Regular cardiac myocyte (primary cell): ENCODE measurements around the gene MAGEA6. TPM values are rescaled to one million over a fixed set of nuclear protein-coding genes. Genes with fewer than 3 reads are reported as not detected.

ENCODE experiments used
- total RNA-seq: library from RNA; depleted of rRNA; stranded (reverse); fragments of >200 nt; gene quantifications from 2 replicates; pipeline ENCODE4 v1.2.3, GENCODE V29; 2014

The MAGEA6 gene
- total RNA-seq, result not detected in 2 replicates

DNA sequence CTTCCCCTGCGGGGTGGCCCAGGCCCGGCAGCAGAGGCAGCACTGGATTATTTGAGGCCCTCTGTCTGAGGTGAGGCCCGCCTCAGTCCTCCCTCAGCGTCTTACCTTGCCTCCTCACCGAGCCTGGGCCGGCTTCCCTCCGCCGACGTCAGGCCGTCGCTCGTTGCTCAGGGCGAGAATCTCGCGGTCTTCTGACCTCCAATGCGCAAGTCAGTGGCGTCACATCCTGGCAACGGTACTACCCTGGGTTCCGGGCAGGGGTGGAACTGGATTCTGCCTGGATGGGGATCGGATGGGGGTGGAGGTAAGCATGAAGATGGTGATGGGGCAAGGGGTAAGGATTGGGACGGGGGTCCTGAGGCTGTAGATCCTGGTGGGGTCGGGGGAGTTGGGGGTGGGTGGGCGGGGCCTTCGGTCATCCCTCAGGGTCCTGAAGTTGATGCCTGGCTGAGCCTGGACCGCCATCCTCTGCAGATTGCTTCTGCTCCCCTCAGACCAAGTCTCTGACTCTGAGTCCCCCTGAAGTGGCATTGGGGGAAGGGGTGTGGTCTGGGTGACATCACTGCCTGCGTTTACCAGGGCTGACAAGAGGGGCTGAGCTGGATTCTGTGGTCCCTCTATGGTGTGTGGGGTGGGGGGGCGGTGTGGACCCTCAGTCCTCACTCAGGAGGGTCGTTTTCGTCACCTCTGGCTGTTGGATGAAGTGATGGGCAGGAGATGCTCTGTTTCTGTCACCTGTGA, at the start of gene MAGEA6:
MAGEA6 (minus strand) TSS at position 141 of the 741 bp plus-strand sequence. CDS start 2,039 bp downstream, outside the sequence.

GRCh38 chrX:152758918-152759317, 10.6 kb downstream of the MAGEA6 start, which contains the start of gene CSAG3:
Gene CSAG3, plus strand, starts transcription at chrX:152759218.

GRCh38 chrX:152753686-152754650, 15.5 kb downstream of the MAGEA6 start, which contains the start of gene MAGEA2:
Gene MAGEA2, minus strand, starts transcription at chrX:152753842. Its CDS starts 2,479 bp downstream, at chrX:152751363.

GRCh38 chrX:152733261-152733975, 36.1 kb downstream of the MAGEA6 start, which contains the start of the genes CSAG1 and MAGEA12:
Gene CSAG1, minus strand, starts transcription at chrX:152733721. Its CDS starts 1,261 bp downstream, at chrX:152732460.
Gene MAGEA12, plus strand, starts transcription at chrX:152733757. Its CDS starts 2,405 bp downstream, at chrX:152736162.

Other genes starting within 250 kb of the MAGEA6 start
- gene GABRQ, start 131.8 kb downstream of the MAGEA6 start, total RNA-seq, result under 0.01 TPM in 1 of 2 replicates, not detected in the other
- gene MAGEA3, start 70.9 kb downstream of the MAGEA6 start, total RNA-seq, result not detected in 2 replicates
- gene CSAG2, start 60.4 kb downstream of the MAGEA6 start, total RNA-seq, result not detected in 2 replicates
- gene MAGEA2B, start 55.1 kb downstream of the MAGEA6 start, total RNA-seq, result not detected in 2 replicates
- gene CSAG1, start 36.0 kb downstream of the MAGEA6 start, total RNA-seq, result not detected in 2 replicates
- not detected in 2 replicates for gene MAGEA12, start 35.9 kb downstream of the MAGEA6 start, total RNA-seq
- not detected in 2 replicates for gene MAGEA2, start 15.8 kb downstream of the MAGEA6 start, total RNA-seq
- not detected in 2 replicates for gene CSAG3, start 10.5 kb downstream of the MAGEA6 start, total RNA-seq
- 35.3 and 51.6 TPM in 2 replicates for gene CETN2, start 61.1 kb upstream of the MAGEA6 start, total RNA-seq
- 11.6 and 24.2 TPM in 2 replicates for gene NSDHL, start 61.4 kb upstream of the MAGEA6 start, total RNA-seq
- gene ZNF185, start 128.4 kb upstream of the MAGEA6 start, total RNA-seq, result 4.2 and 29.5 TPM in 2 replicates
- not detected in 2 replicates for gene PNMA5, start 224.4 kb upstream of the MAGEA6 start, total RNA-seq